Fibroblast of skin of back (primary cell): ENCODE measurements around the gene PRKAG2.

Experiments
- DNase-seq: peaks from one replicate; pipeline ENCODE4 v3.0.0-alpha.2; 2013

Gene PRKAG2

GRCh38 chr7:151689196-151689971, 187.5 kb downstream of the PRKAG2 start:
- no peak for DNase-seq

- no peak for DNase-seq
These were observed 188.6 kb downstream of the PRKAG2 start for GRCh38 chr7:151688236-151688780.

- DNase-seq = peak; percentile 99
These were observed 189.2 kb downstream of the PRKAG2 start for GRCh38 chr7:151687523-151688235.

- DNase-seq = no peak
These were observed 190.1 kb downstream of the PRKAG2 start for GRCh38 chr7:151686826-151687225.

- DNase-seq = no peak
These were observed 190.7 kb downstream of the PRKAG2 start for GRCh38 chr7:151686016-151686766.

- peak; percentile 49 for DNase-seq
These were observed 192.3 kb downstream of the PRKAG2 start for GRCh38 chr7:151684408-151685175.

- no peak for DNase-seq
These were observed 193.1 kb downstream of the PRKAG2 start for GRCh38 chr7:151683615-151684407.

- DNase-seq = no peak
These were observed 193.9 kb downstream of the PRKAG2 start for GRCh38 chr7:151682831-151683614.

GRCh38 chr7:151681726-151682125, 195.2 kb downstream of the PRKAG2 start:
- no peak for DNase-seq

- DNase-seq = peak; percentile 56
These were observed 196.1 kb downstream of the PRKAG2 start for GRCh38 chr7:151680810-151681209.

GRCh38 chr7:151679881-151680612, 196.9 kb downstream of the PRKAG2 start:
- DNase-seq = no peak

GRCh38 chr7:151679071-151679708, 197.7 kb downstream of the PRKAG2 start:
- DNase-seq = no peak

- DNase-seq = no peak
These were observed 198.7 kb downstream of the PRKAG2 start for GRCh38 chr7:151678227-151678604.

GRCh38 chr7:151677581-151678226, 199.2 kb downstream of the PRKAG2 start:
- no peak for DNase-seq

GRCh38 chr7:151676759-151677158, 200.2 kb downstream of the PRKAG2 start:
- DNase-seq = no peak

- no peak for DNase-seq
These were observed 201.6 kb downstream of the PRKAG2 start for GRCh38 chr7:151675196-151675920.

GRCh38 chr7:151674161-151674920, 202.6 kb downstream of the PRKAG2 start:
- DNase-seq = no peak
